CD4-positive, alpha-beta T cell treated with Interleukin-10 for 1 hour (primary cell): ENCODE data around the gene TMEM151B.
"Not testable (repeated sequence)": the region's sequence is repeated elsewhere in the genome, so short reads cannot be mapped to it uniquely, and the experiment has no call there.

Experiments
- DNase-seq: peaks from one replicate; pipeline ENCODE4 v3.0.0-alpha.2; 2020

The TMEM151B gene

DNA sequence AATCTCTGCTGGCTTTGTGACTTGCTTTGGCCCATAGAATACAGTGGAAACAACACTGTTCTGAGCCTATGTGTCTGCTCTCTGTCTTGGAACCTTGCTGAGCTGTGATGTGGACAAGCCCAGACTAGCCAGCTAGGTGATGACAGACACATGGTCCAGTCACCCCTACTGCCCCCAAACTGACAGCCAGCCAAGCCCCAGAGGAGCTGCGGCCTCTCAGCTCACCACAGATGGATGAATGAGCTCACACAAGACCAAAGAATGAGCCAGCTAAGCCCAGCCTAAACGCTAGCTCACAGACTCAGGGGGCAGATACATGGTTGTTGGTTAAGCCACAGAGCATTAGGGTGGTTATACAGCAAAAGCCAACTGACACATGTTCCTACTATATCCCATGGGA, 38.8 kb downstream of the TMEM151B start:
- DNase-seq, result no peak

DNA sequence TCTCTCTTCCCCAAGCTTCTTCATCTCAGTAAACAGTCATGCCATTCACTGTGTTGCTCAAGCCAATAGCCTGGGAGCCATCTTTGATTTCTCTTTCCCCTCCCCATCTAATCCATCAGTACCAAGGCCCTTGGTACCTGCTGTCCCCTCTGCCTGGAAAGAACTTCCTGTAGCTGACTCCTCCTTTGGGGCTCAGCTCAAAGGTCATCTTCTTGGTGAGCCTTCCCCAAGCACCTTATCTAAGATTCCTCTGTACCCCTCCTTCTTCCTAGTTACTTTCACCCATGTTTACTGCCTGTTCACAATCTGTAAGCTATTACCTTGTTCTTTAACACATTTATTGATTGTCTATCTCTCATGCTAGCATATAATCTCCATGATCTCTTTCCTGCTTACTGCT, 39.4 kb downstream of the TMEM151B start:
- DNase-seq, result no peak

DNA sequence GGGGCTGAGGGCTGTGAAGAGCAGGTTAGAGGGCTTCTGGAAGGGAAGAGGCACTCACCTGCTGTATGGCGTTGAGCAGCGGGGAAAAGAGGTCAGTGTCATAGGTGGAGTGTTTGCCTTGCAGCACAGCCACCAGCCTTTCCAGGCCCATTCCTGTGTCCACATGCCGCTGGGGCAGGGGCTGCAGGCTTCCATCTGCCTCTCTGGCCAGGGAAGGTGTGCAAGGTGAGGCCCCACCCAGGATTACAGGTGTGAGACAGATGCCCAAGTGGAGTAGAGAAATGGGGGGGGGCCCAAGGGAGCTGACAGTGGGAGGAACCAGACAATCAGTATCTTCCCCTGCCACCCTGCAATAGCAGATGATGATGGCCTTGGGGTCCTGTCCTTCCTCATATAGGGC, 40.0 kb downstream of the TMEM151B start:
- DNase-seq, result no peak

DNA sequence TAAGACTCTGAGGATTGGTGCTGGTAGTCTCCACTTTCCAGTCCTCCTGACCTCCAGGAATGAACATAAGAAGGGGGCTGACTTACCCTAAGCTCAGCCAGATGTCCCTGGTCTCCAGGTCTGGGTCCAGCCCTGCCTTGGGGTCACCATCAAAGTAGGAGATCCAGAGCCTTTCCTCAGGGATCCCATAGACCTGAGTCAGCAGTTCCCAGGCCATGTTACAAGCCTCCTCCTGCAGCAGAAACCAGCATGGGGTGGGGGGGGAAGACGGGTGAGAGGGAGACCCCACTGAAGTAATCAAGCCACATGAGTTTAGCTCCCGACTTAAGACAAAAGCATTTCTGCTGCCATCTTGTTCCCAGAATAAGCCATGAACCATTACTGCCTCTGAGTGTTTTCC, 41.1 kb downstream of the TMEM151B start:
- no peak for DNase-seq

DNA sequence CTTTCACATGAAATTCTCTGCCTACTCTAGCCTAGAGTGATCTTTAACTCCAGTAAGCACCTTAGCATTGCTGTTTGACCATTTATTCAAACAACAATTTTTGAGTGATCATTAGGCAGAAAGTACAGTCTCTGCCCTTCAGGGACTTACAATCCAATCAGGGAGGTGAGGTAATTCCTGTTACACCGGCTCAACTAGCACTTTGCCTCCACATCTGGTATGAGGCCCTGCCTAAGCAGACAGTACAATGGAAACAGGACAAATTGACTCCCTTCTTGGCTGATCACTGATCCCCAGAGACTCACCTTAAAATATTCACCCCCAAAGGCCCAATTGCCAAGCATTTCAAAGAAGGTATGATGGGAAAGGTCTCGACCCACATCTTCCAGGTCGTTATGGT, 41.5 kb downstream of the TMEM151B start:
- no peak for DNase-seq

DNA sequence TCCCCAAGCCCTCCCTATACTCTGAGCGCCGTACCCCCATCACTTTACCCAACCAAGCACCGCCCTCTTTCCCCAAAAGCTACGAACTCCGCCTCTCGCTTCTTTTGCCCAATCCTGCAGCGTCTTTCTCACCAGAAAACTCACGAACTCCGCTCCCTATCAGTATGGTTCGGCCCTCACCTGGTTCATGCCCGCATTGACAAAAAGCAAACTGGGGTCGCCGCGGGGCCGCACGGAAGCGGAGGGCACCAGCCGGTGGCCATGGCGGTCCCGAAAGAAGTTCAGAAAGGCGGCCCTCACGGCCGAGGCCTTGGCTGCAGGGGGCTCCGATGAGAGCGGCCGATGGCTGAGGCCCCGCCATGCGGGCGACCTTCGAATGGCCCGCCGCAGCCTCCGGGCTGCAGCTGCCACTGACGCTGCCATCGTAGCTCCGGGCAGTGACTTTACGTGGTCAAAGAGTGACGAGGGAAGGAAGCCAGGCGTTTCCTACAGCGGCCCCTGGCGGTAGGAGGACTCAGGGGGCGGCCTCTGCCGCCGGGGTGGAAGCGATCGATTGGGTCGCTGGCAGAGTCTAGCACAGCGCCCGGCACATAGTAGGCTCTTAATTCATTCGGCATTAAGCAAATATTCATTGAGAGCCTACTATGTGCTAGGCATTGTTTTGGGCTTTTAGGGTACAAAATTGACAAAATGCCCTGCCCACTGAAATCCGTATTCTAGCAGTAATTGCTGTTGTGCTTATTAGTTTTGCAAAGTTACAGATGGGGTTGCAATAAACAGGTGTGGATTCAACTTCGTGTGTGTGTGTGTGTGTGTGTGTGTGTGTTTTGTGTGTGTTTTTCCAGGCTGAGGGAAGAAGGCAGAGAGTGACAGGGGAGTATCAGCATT, 42.9 kb downstream of the TMEM151B start, which contains the start of gene AARS2:
AARS2 (minus strand) TSS at position 447 of the 888 bp plus-strand sequence; CDS start at position 423, 24 bp downstream.
- DNase-seq, result peak; percentile 94

DNA sequence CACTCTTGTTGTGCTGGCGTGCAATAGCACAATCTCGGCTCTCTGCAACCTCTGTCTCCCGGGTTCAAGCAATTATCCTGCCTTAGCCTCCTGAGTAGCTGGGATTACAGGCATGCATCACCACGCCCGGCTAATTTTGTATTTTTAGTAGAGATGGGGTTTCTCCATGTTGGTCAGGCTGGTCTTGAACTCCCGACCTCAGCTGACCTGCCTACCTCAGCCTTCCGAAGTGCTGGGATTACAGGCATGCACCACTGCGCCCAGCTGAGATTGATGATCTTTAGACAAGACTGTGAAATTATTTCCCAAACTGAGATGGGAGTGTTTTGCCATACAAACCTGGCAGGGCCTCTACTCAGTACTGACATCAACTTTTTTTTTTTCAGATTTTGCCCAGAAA, 44.4 kb downstream of the TMEM151B start:
- DNase-seq, result not testable (repeated sequence)

DNA sequence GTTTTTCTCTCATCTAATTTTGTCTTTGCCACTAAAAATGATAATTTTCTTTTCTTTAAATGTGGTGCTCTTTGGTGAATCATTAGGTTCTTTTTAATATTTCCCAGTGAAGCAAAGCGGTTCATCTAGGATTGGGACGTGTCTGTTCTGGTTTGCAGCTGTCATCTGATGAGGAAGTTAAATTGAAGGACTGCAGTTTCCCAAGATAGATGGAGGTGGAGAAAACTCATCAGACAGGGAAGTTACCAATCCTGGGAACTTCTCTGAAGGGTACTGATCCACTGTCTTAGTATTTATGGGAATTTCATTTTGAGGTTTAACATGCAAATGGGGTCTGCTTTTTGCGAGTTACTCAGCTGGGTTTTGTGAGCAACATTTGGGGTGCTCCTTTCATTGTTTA, 45.3 kb downstream of the TMEM151B start:
- DNase-seq, result no peak

DNA sequence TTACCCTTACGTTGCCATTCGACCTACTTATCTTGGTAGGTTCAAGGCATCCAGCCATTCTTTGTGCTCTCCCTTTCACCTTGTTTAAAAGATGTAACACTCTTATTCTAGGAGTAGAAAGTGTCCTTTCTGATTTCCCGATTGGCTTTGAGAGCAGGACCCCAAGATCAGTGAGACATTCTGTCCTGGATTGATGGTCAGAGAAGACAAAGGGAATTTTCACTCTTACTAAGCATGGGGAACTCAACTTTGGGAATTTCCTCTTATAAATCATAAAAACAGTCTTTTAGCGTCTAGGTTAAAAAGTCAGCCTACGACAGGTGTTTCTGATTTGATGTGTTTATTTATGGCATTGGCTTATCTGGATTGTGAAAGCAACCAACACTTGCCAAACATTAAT, 45.7 kb downstream of the TMEM151B start:
- DNase-seq, result no peak

DNA sequence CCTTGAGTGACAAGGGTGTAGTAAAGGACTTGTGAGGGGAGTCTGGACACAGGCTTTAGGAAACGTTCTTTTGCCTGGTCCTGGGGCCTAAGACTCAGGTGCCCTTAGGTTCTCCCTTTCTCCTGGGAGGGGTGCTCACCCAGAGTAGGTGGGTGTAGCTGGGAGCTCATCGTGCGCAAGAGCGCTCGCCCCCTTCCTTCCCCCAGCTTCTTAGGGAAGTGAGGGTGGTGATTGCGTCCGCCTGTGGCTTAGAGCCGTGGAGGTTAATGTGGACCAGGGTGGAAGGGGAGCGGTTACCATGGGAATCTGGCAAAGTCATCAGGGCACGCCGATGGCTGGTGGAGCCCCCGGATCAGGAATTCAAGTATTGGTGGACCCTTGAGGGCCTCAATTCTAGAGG, 46.2 kb downstream of the TMEM151B start:
- DNase-seq, result no peak

DNA sequence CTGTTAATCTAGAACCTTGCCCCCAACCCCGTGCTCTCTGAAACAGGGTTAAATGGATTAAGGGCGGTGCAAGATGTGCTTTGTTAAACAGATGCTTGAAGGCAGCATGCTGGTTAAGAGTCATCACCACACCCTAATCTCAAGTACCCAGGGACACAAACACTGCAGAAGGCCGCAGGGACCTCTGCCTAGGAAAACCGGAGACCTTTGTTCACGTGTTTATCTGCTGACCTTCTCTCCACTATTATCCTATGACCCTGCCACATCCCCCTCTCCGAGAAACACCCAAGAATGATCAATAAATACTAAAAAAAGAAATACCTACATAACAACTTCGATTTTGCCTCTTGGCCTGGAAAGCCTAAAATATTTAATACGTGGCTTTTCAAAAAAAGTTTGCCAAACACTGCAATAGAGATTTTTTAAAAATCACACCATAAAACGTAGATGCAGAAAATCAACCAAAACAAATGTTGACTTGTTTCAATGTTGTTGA, 46.9 kb downstream of the TMEM151B start:
- not testable (repeated sequence) for DNase-seq

DNA sequence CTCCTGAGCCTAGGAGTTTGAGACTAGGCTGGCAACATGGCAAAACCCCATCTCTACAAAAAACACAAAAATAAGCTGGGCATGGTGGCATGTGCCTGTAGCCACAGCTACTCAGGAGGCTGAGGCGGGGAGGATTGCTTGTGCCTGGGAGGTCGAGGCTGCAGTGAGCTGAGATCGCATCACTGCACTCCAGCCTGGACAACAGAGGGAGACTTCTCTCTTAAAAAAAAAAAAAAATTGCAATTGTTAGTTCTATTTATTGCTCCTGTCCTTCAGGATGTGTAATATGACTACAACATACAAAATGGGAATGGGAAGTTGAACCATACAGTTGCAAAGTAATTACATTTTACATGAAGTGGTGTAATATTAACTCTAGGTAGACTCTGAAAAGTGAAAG, 51.0 kb downstream of the TMEM151B start:
- DNase-seq, result no peak

DNA sequence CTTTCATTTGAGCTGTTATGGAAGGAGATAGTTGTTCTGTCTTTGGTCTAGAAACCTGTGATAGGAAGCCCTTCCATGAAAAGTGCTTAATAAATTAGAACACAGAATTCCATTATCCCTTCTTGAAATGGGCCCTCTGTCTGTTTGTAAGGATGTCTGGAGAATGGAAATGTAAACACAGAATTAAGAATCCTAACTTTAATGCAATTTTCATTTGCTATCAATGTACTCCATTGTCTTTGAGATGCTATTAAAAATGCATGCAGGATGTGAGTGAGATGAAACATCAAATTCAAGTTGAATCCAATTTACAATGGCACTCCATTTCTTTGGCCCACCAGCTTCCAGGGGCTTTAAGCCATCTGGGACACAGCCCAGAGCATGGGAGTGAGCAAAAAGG, 56.8 kb downstream of the TMEM151B start:
- DNase-seq, result no peak

DNA sequence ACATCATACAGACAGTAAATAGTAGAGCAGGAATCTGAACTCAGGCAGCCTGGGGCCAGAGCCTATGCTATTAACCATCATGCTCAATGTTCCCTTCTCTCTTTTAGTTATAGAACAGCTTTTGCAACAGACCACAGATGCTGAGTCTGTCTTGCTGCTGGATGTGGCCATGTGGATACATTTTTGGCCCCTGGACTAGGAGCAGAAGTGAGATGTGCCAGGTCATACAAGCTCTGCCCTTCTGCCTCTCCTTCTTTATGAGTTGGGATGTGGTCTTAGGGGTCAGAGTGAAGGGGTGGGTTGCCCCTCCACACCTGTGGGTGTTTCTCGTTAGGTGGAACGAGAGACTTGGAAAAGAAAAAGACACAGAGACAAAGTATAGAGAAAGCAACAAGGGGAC, 57.5 kb downstream of the TMEM151B start:
- no peak for DNase-seq

DNA sequence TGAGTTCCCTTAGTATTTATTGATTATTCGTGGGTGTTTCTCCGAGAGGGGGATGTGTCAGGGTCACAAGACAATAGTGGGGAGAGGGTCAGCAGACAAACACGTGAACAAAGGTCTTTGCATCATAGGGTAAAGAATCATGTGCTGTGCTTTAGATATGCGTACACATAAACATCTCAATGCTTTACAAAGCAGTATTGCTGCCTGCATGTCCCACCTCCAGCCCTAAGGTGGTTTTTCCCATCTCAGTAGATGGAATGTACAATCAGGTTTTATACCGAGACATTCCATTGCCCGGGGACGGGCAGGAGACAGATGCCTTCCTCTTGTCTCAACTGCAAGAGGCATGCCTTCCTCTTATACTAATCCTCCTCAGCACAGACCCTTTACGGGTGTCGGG, 58.0 kb downstream of the TMEM151B start:
- DNase-seq, result not testable (repeated sequence)

DNA sequence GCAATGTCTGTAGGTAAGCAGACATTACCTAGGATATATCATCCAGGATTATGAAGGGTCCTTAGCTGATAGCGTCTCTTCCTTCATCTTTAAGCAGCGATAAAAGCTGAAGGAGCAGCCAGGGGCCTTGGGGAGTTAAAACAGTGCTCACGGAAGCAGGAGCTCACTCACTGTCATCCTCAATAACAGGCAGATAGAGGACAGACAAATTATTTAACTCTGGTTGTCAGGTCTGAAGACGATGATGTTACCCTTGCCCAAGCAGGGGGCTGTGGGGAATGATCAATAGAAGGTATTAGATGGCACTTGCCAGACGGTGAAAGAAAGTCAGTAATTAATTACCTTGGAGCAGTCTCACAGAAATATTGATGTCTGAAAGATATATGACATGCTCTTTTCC, 59.6 kb downstream of the TMEM151B start:
- no peak for DNase-seq

DNA sequence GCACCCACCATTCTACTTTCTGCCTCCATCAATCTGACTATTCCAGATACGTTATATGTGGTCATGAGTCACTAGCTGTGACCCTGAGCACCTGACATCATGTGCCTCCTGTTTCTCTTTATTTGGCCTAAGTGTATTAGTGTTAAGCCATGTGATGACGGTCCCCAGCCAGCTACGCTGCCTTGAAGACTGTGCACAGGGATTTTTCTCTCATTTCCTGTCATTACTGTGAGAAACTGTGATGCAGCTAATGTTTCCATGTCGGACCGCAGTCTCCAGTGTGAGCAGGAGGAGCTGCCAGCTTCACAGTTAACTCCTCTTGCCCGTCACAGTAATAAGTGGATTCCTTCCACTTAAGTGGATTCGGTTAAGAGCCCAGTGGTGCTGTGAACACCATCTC, 62.3 kb downstream of the TMEM151B start:
- no peak for DNase-seq

DNA sequence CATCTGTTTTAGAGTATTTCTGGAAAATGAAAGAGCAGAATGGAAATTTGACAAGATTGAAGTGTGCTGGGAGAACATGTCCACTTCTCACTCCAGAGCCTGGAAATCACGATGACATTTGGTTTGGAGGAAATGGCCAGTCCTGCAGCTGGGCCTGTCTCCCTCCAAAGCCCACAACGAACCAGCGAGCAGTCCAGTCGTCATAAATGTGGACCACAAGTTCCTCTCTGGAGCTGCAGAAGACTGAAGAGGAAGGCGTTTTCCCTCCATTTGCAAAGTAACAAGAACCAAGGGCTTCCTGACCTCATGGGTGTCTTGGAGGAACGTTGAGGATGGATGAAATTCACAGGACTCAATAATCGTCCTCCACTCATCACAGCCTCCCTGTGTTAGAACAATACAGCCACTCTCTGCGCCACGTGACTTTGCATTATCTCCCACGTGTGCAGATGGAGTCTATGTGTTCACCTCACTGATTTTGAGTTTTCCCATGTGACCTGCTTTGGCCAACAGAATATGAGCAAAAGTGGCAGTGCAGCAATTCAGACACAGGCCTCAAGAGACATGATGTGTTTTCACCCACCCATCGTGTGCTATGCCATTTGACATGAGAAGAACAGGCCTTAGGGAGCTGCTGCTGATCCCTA, 63.1 kb downstream of the TMEM151B start:
- no peak for DNase-seq

DNA sequence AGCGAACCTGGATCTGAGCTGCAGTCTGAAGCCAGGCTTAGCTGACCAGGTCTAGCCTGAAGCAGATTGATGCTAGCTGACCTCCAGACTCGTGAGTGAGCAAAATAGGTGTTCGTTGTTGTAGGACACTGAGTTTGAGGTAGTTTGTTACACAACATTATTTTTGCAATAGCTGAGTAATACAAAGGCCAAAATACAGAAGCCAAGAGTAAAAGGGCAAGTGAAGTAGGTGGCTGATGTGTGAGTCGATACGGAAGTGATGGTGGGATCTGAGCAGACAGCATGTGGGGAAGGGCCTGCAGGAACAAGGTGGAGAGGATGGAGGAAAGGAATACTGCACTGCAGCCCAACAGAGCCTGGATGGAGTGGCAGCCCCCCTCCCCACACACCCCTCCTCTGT, 63.7 kb downstream of the TMEM151B start:
- no peak for DNase-seq

DNA sequence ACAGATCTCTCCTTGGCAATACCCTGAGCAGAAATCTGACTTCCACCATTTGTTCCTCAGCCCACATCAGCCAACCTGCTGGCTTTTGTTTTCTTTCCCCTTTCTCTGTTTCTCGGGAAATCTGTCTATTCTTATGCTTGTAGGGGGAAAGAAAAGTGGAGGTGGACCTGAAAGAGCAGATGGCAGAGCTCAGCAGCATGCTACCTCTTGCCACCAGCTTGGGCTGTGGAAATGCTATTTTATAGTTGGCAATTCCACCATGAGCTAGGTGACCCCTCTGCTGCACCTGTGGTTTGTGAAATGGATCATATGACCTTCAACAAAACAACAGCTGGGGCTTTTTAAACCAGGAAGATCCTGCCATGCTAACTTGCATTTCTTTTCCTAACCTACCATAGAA, 65.4 kb downstream of the TMEM151B start:
- no peak for DNase-seq

DNA sequence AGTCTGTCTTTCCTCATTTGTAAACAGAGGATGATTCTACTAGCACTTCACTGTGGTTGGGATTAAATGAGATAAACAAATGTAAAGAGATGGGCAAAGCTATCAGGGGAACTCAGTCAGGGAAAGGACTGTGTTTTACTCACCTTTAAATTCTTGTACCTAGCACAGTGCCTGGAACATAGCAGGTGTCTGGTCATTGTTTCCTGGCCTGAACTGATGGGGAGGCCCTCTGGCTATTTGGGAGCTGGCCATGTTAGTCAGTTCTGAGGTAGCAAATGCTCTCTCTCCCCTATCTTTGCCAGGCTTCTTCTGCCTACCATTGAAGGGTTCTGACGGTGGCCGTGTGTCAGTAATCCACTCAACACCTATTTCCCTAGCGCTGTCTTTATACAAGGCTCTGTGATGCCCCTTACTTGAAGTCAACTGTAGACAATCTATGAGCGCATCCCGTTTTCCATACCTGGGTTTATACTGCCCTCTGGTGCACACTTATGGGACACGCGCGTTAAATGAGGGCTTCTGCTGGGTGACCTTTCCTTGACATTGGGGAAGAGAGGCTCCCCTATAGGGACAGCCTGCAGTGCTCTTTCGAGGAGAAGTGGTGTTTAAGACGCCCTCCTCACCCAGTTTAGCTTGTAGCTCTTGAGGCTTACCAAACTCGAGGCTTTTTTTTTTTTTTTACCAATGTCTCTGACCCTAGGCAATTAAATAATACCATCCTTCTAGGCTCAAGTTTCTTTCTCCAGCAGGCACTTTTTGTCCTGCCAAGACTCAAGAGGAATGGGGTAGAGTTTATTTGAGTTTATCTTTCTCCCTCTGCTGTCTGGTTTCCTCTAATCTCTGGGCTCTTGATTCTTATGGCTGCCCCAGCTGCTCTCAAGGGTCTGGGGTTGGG, 68.2 kb downstream of the TMEM151B start:
- peak; percentile 76 for DNase-seq

DNA sequence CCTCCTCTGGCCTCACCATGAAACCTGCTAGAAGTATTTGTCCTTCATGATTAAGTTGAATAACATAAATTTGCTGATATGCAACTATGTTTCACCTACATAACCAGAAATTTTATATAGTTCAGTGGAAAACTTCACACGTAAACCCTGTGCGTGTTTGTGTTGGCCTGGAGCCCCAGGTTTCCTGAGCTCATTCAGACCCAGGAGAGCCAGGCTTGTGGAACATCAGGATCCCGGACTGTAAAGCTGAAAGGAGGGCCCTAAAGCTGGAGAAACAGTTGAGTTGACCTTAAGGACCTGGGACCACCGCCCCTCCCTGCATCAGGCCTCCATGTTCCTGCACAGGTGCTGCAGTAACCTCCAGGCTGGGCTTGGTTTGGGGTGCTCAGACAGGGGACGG, 69.1 kb downstream of the TMEM151B start:
- DNase-seq, result no peak
